Fibroblast of lung (primary cell): ENCODE measurements around the gene POM121L2.

ENCODE experiments used
- EZH2 ChIP-seq: IDR thresholded peaks from 2 replicates; pipeline ENCODE4 v1.5.1; 2012; ENCODE audit warnings: low read length, control low read depth, mild to moderate bottlenecking; ENCODE audit errors: missing control alignments
- TF ChIP-seq, protein P1 (sequence below), 2 donors: IDR thresholded peaks in 1 of 2; conservative IDR thresholded peaks in 1 of 2; 1 replicate in 1 of 2; 2 replicates in 1 of 2; pipeline ENCODE4 v1.5.1; 2011 to 2012; ENCODE audit warnings: low read length in 2 of 2, control low read depth in 1 of 2, inconsistent platforms in 1 of 2, low read depth in 1 of 2, mild to moderate bottlenecking in 1 of 2

DNA sequence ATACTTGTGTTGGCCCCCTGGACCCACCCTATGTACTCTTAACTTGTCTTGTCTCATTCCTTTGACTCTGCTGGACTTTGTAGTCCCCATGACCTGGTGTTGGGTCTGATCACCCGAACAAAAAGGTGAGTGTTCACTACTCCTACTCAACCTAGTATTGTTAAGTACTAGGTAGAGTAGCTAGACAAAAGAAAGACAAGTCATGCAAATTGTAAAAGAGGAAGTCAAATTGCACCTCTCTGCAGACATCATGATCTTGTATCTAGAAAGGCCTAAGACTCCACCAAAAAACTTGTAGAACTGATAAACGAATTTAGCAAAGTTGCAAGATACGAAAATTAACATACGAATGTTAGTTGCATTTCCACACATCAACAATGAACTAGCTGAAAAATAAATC is 40.8 kb upstream of the POM121L2 start:
- TF ChIP-seq, protein P1, sequence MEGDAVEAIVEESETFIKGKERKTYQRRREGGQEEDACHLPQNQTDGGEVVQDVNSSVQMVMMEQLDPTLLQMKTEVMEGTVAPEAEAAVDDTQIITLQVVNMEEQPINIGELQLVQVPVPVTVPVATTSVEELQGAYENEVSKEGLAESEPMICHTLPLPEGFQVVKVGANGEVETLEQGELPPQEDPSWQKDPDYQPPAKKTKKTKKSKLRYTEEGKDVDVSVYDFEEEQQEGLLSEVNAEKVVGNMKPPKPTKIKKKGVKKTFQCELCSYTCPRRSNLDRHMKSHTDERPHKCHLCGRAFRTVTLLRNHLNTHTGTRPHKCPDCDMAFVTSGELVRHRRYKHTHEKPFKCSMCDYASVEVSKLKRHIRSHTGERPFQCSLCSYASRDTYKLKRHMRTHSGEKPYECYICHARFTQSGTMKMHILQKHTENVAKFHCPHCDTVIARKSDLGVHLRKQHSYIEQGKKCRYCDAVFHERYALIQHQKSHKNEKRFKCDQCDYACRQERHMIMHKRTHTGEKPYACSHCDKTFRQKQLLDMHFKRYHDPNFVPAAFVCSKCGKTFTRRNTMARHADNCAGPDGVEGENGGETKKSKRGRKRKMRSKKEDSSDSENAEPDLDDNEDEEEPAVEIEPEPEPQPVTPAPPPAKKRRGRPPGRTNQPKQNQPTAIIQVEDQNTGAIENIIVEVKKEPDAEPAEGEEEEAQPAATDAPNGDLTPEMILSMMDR (conservative IDR thresholded peaks at IDR 0.05 in 1 of 2, IDR thresholded peaks at IDR 0.05 in 1 of 2; ENCODE audit: low read depth in 1 of 2, low read length in 2 of 2): no peak
- TF ChIP-seq EZH2: no peak
